ENCODE results near the gene HNRNPH3. TPM values are rescaled to one million over a fixed set of nuclear protein-coding genes. Genes with fewer than 3 reads are reported as not detected.
"Not testable (repeated sequence)": the region's sequence is repeated elsewhere in the genome, so short reads cannot be mapped to it uniquely, and the experiment has no call there.

HNRNPH3 gene
- total and polyA plus RNA-seq, 7 donors, result 73.1 to 180 (median 102) TPM

DNA sequence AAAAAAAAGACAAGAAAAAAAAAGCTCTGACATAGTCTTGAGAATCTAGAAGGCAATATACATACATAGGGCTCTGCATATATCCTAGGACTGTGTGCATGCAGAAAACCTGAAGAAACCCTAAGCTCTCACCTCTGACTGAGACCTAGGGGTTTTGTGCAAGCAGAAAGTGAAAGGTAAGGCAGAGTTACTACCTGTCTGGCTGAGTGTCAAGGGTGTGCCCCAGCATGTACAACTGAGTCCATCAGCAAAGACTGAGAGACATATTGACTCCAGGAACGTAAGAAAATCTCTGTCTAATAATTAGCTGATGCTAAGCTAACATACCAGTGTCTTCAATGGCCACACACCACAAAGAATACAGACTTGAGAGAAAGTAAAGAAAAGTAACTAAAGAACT lies 16.3 kb upstream of the HNRNPH3 start:
- ATAC-seq, result no peak
- Histone ChIP-seq H3K27me3 (ENCODE audit: insufficient read depth in 3 of 3, low read length in 2 of 3) (no peaks in the 10 kb centered on the region), H3K27ac (no peak overlapping the region), H3K36me3 (ENCODE audit: insufficient read depth in 1 of 2, low read depth in 1 of 2) (no peaks in the 10 kb centered on the region), H3K9me3 (no peaks in the 10 kb centered on the region), H3K4me3 (no peak overlapping the region), H3K4me1 (no peaks in the 10 kb centered on the region)
- 90 to 94% (median 91%) methylated on average over 1 of the region's 1 CpG for WGBS, 3 donors
- intact Hi-C loops (cut with DNase I), result no loop called here
- no peak for TF ChIP-seq CTCF (IDR thresholded peaks at IDR 0.05)
- DNase-seq, result no peak

DNA sequence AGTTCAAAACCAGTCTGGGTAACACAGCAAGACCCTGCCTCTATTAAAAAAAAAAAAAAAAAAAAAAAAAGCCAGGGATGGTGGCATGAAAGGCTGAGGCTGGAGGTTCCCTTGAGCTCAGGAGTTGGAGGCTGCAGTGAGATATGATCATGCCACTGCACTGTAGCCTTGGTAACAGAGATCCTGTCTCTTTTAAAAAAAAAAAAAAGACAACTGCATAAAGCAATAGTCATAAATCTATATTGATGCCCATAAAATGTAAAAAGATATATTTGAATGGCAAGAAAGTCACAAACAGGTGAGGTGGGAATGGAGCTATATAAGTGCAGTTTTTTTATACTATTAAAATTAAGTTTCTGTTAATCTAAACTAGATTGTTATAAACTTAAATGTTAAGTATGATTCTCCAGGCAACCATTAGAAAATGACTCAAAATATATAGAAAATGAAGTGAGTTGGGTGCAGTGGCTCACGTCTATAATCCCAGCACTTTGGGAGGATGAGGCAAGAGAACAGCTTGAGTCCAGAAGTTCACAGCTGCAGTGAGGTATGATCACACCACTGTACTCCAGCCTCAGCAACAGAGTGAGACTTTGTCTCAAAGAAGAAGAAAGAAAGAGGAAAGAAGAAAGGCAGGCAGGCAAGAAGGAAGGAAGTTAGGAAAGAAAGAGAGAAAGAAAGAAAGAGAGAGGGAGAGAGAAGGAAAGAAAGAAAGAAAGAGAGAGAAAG lies 13.4 kb upstream of the HNRNPH3 start:
- no peaks in the 10 kb centered on the region for H3K36me3 ChIP-seq (ENCODE audit: insufficient read depth in 1 of 2, low read depth in 1 of 2)
- ATAC-seq, result no peak
- TF ChIP-seq CTCF (IDR thresholded peaks at IDR 0.05), result no peak
- no peak overlapping the region for H3K27ac ChIP-seq
- H3K27me3 ChIP-seq (ENCODE audit: insufficient read depth in 3 of 3, low read length in 2 of 3), result no peaks in the 10 kb centered on the region
- WGBS, 3 donors, result 64 to 86% (median 74%) methylated on average over 1 of the region's 1 CpG
- no peak for DNase-seq
- intact Hi-C loops (cut with DNase I), result no loop called here
- H3K9me3 ChIP-seq, result no peaks in the 10 kb centered on the region
- H3K4me1 ChIP-seq, result no peaks in the 10 kb centered on the region
- H3K4me3 ChIP-seq, result no peak overlapping the region

DNA sequence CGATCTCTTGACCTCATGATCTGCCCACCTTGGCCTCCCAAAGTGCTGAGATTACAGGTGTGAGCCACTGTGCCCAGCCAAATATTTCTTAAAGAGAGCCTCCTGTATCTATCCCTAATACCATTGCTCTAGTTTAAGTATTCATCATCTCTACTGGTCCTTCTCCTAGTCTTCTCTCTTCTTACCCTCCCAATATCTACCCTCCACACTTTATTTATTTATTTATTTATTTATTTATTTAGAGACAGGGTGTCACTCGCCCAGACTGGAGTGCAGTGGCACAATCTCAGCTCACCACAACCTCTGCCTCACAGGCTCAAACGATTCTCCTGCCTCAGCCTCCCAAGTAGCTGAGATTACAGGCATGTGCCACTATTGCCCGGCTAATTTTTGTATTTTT lies 7.5 kb upstream of the HNRNPH3 start:
- not testable (repeated sequence) for H3K4me3 ChIP-seq; ATAC-seq; H3K9me3 ChIP-seq; DNase-seq; H3K4me1 ChIP-seq; H3K27ac ChIP-seq; H3K36me3 ChIP-seq (ENCODE audit: insufficient read depth in 1 of 2, low read depth in 1 of 2); H3K27me3 ChIP-seq (ENCODE audit: insufficient read depth in 3 of 3, low read length in 2 of 3)
- intact Hi-C loops (cut with DNase I), result loop anchor here in 1 of 2 donors (5.0 kb wide), 1 partner anchor 102 kb away; no protein-coding TSS in a partner anchor
- 90 to 95% (median 92%) methylated on average over 4 of the region's 4 CpGs for WGBS, 3 donors

DNA sequence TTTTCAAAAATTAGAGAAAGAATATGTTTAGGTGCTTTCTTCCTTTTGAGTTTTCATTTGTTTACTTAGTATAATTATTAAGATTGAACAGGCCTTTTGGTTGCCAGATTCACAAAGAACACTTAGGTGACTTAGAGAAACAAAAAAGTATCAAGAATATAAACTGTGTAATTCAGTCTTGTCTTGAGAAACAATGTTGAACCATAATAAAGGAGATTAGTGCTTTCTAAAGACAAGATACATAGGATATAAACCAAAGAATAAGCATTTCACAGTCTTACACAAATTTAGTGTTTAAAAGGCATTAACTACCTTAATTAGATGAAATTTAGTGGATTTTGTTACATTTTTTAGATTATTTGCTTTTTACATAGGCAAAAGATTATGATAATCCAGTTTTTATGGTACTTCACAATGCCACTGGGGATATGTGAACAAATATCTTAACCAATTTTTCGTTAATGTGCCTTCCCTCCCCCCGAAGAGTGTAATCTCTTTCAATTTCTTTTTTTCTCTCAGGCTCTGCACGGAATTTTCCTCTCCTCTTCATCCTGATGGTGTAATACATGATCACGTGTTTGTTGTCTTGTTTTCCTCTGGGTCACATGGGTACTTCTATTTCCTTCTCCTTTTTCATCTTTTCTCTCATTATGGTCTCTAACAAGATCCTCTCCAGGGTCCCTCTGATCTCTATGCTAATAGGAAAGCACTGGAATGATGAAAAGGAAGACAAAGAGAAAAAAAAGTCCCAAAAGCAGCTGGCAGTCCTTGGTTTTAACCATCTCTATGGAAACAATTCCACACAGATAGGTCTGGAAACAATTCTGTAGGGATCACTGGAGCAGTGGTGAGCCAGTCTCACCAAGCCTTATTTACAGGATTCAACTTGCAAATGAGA lies 3.7 kb upstream of the HNRNPH3 start:
- no peak for ATAC-seq
- intact Hi-C loops (cut with DNase I), result loop anchor here in 1 of 2 donors (5.0 kb wide), 1 partner anchor 91 kb away; no protein-coding TSS in a partner anchor
- no peaks in the 10 kb centered on the region for H3K27me3 ChIP-seq (ENCODE audit: insufficient read depth in 3 of 3, low read length in 2 of 3)
- peak overlapping the region; percentile 63 for H3K27ac ChIP-seq
- 9 to 10% (median 10%) methylated on average over 4 of the region's 4 CpGs for WGBS, 3 donors
- H3K4me3 ChIP-seq, result peak overlapping the region; percentile 42
- no peak for DNase-seq
- H3K4me1 ChIP-seq, result peaks cover 10% of the 10 kb centered on the region
- no peak for TF ChIP-seq CTCF (IDR thresholded peaks at IDR 0.05)
- H3K9me3 ChIP-seq, result no peaks in the 10 kb centered on the region
- H3K36me3 ChIP-seq (ENCODE audit: insufficient read depth in 1 of 2, low read depth in 1 of 2), result no peaks in the 10 kb centered on the region

DNA sequence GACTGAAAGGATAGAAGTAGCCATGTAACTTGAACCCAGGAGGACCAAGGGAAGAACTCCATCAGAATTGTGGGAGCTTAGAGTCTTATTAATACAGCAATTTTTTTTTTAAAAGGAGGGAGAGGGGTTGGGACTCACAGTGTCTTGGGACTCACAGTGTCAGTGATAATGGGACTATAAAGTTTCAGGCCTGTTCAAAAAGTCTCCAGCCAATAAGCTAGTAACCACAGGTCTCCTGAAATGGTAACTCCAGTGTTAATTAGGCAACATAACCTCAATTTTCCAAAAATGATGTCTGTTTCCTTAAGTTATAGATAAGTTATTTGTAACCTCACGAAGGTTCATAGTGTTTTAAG lies 2.4 kb upstream of the HNRNPH3 start:
- no peak for DNase-seq
- H3K27me3 ChIP-seq (ENCODE audit: insufficient read depth in 3 of 3, low read length in 2 of 3), result no peaks in the 10 kb centered on the region
- H3K4me1 ChIP-seq, result peaks cover 11% of the 10 kb centered on the region
- 99 to 100% (median 100%) methylated on average over 1 of the region's 1 CpG for WGBS, 3 donors
- ATAC-seq, result no peak
- intact Hi-C loops (cut with DNase I), result loop anchor here in 1 of 2 donors (5.0 kb wide), 1 partner anchor 92 kb away; no protein-coding TSS in a partner anchor
- H3K36me3 ChIP-seq (ENCODE audit: insufficient read depth in 1 of 2, low read depth in 1 of 2), result no peaks in the 10 kb centered on the region
- H3K27ac ChIP-seq, result no peak overlapping the region
- no peak overlapping the region for H3K4me3 ChIP-seq
- no peaks in the 10 kb centered on the region for H3K9me3 ChIP-seq
- no peak for TF ChIP-seq CTCF (IDR thresholded peaks at IDR 0.05)

All from psoas muscle (tissue), 8 donors.